HG03575 (cell line): Measurements from ENCODE around the gene ADAMTS2.

Experiments used
- ATAC-seq: cut with Tn5 transposase; IDR thresholded peaks from one replicate; pipeline ENCODE4 v1.9.1; 2021; ENCODE audit not compliant: unreplicated experiment, insufficient number of reproducible peaks, low FRiP score; ENCODE audit errors: extremely low read depth

The ADAMTS2 gene

GRCh38 chr5:179166171-179166885 is 178.9 kb downstream of the ADAMTS2 start:
- ATAC-seq: no peak

- ATAC-seq: no peak
Observed at GRCh38 chr5:179165421-179166170, 179.7 kb downstream of the ADAMTS2 start.

- no peak for ATAC-seq
Observed at GRCh38 chr5:179164331-179165311, 180.6 kb downstream of the ADAMTS2 start.

- ATAC-seq: no peak
Observed at GRCh38 chr5:179163236-179164155, 181.8 kb downstream of the ADAMTS2 start.

GRCh38 chr5:179162351-179163235 is 182.7 kb downstream of the ADAMTS2 start:
- no peak for ATAC-seq

GRCh38 chr5:179161901-179162300 is 183.4 kb downstream of the ADAMTS2 start:
- ATAC-seq: no peak

- ATAC-seq: no peak
Observed at GRCh38 chr5:179160584-179160983, 184.7 kb downstream of the ADAMTS2 start.

- ATAC-seq: no peak
Observed at GRCh38 chr5:179158556-179158955, 186.7 kb downstream of the ADAMTS2 start.

- ATAC-seq: no peak
Observed at GRCh38 chr5:179154991-179155955, 190.0 kb downstream of the ADAMTS2 start.

- no peak for ATAC-seq
Observed at GRCh38 chr5:179154346-179154990, 190.8 kb downstream of the ADAMTS2 start.

- ATAC-seq: no peak
Observed at GRCh38 chr5:179153921-179154345, 191.3 kb downstream of the ADAMTS2 start.

- no peak for ATAC-seq
Observed at GRCh38 chr5:179153341-179153901, 191.8 kb downstream of the ADAMTS2 start.

GRCh38 chr5:179152941-179153340 is 192.3 kb downstream of the ADAMTS2 start:
- no peak for ATAC-seq

GRCh38 chr5:179152144-179152895 is 192.9 kb downstream of the ADAMTS2 start:
- no peak for ATAC-seq
